ENCODE results near the gene PDLIM3.
A peak's percentile ranks its signal among the peaks of the same experiment; 100 is the strongest.
"Not testable (repeated sequence)": the region's sequence is repeated elsewhere in the genome, so short reads cannot be mapped to it uniquely, and the experiment has no call there.

Gene PDLIM3, protein sequence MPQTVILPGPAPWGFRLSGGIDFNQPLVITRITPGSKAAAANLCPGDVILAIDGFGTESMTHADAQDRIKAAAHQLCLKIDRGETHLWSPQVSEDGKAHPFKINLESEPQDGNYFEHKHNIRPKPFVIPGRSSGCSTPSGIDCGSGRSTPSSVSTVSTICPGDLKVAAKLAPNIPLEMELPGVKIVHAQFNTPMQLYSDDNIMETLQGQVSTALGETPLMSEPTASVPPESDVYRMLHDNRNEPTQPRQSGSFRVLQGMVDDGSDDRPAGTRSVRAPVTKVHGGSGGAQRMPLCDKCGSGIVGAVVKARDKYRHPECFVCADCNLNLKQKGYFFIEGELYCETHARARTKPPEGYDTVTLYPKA

DNA sequence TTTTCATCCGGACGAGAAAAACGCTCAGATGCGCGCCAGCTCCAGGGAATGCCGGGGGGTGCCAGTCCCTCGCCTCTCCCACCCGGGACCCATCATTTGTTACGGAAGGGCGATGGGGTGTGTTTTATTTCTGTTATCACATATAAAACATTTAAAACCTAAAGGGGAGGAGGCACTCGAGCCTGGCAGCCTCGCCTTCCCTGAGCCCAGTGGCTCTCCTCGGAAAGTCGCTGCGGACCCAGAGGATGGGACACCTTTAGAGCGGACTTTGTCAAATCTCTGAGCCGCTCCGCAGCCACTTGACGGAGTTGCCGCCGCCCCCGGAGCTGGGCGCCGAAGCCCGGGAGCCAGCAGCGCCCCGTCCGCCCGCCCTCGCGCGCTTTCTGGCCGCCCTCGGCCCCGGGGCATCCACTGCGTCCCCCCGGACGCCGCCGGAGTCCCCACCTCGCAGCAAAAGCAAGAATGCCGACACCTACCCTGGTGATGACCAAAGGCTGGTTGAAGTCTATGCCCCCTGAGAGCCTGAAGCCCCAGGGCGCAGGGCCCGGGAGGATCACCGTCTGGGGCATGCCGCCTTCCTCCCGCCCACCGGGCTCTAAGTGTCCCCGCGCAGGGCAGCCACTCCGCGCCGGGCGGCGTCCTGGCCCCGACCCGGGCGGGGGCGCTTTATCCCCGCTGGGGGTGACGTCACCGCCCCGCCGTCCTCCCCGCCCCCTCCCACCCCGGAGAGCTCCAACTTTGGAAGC, at the start of gene PDLIM3:
Gene PDLIM3, minus strand, starts transcription at position 642 of the 746 bp plus-strand sequence. Its CDS starts 73 bp downstream, at position 569.
- DNase-seq (ENCODE audit: low read depth in 2 of 2): peak in 1 of 2 experiments; percentile 4

DNA sequence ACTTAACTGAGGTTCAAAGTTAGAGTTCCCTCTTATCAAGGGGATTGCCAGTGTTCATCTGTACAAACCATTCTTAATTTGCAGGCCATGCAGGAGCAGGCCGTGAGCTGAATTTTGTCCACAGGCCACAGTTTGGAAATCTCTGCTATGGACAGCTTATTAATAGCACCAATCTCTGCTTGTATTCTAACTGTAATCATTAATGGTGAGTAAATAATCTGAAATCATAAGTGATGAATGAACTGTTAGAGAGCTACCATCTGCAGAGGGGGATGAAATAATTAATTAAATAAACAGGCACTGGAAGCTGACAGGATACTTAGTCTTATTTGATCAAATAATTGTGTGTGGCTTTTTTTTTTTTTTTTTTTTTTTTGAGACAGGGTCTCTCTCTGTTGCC, 48.5 kb upstream of the PDLIM3 start:
- DNase-seq (ENCODE audit: low read depth in 2 of 2): no peak

DNA sequence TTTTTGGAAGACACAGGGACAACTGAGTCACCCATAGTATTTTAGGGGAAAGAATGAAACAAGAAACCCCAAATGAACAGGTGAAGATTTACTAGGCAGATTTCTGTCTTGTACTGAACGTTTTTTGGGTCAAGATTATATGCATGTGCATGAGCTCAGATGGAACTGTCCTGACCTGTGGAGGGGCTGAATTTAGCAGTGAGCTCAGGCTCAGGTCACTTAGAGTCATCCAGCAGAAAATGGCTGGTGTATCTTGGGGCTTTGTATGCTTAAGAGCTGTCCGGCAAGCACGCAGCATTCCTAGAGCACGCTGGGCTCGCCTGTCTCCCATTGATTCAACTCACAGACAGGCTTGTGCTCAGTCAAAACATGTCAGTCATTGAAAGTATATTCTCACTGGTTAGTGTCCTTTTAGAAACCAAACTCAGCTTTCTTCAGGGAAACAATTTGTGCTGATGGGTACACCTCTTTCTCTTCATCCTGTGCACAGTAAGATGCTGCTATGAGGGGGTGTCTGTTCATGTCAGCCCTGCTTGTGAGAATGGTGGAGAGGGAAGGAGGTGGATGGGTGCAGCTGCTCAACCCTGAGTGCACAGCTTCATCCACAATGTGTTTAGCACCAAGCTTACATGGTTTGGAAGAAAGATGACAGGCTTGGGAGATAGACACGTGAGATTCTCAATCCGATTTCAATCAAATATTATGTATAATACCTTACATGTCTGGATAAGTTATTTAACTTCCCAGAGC, 47.5 kb upstream of the PDLIM3 start:
- DNase-seq (ENCODE audit: low read depth in 2 of 2): no peak

DNA sequence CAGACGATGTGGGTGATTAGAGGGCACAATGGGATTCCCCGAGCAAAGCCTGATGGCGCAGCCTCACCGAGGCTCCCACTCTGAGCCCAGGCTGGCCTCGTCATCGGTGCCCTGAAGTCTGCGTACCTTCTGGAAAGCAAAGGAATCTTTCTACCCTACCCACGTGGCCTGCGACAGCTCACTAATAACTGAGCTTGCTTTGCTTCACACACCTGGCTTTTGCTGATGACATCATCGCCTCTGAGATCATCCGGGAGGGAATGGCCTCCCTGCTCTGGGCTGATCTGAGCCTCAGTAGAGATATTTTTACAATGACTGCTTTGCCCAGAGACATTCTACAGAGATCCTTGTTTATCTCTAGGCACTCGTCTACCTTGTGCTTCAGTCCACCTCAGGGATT, 45.4 kb upstream of the PDLIM3 start:
- no peak for DNase-seq (ENCODE audit: low read depth in 2 of 2)

DNA sequence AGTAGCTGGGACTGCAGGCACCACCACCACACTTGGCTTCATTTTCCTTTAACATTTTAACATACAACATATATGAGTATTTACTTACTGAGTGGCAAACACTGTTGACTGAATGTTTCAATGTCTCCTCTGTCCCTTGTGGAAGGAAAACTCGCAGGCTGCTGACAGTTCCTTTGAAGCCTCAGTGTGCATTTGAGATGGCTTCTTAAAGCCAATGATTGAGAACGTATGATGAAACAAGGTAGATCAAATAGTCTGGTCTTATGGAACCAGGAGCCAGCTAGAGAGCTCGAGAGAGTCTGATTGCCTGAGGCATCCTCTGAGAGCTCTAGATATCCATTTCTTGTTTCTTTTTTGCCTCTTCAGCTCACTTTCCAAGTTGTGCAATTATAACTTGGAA, 43.0 kb upstream of the PDLIM3 start:
- DNase-seq (ENCODE audit: low read depth in 2 of 2): no peak

DNA sequence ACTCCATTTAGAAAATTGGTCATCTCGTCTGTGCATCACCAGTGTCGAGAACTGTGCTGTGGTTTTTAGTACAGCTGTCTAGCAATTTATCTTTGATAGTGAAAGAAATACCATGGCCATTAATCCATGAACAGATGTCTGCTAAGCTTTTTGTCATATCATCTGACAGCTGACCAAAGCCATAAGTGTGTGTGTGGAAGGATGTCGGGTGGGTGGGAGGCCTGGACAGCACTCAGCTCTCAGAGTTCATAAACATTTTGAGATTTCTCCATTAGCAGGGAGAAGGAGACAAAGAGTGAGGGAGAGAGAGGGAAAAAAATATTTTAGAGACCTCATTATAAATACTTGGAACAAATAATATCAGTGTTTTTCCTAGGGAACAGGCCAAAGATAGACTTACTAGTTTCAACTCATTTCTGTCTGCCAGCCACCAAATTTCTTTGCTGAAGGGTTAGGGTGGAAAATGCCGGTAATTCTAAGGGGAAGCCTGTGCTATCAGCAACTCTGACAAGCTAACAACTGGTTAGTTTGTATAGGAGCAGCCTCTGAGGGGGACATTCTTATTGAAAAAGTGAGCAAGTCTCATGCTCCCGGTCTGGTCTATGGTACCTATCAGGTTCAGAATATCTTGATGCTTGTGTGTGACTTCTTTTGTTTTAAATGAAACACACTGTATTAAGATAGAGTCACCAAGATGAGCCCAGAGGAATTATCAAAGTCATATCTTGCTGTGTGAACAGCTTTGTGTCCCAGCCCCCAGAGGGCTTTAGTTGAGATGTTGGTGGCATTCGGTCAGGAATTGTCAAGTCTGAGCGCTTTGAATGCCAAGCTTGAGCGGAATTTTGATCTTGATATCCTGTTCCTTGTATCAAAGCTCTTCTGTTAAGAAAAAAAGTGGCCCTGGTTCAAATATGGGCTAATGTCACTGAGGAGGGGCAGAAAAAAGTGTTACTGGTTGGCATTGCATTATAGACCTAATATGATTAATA, 41.9 kb upstream of the PDLIM3 start:
- DNase-seq (ENCODE audit: low read depth in 2 of 2): no peak

DNA sequence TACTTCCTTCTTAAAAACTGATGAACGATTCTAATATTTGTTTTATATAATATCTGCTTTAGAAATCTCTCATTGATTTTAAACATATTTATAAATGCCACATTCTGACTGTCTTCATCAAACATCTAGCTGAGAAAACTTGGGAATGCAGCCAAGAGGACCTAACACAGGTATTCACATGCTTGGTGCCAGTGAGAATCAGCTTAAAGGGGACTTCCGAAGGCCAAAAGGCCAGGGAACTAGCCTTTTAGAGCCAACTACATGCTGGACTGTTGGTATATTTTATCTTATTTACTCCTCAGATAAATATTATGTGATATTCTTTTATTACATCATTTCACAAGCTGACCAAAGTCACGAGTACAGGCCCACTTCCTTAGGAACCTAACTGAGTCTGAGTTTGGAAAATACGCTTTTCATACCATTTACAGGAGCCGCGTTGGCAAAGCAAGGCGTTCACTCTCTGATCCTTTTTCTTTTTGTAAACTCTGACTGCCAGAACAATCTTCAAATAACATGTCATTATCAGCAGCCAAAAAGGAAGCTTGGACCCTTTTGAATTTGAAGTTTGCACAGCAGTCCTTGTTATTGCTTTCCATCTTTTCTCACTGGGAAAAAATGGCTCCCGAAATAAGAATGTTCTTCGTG, 41.1 kb upstream of the PDLIM3 start:
- no peak for DNase-seq (ENCODE audit: low read depth in 2 of 2)

DNA sequence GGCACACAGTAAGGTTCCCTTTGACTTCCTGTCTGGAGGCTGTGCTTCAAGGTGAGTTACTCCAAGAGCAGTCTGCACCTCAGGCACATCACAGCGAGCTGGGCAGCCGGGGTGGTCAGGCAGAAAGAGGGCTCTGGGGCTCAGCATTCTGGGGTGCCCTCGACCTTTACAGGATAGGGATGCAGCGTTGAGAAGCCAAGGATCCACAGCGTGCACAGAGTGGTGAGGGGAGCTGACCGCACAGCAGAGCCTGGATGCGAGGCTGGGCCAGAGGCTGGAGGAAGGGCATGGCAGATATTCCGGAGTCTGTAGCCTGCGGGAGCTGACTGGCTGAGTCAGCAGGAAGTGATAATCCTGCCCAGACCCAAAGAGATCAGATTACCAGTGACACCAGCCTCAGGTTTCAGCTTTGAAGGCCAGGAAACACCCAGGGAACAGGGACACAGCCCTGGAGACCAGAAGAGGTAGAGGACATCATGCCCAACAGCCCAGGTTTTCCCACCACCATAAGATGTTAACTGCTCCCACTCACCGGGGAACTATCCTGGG, 38.4 kb upstream of the PDLIM3 start:
- DNase-seq (ENCODE audit: low read depth in 2 of 2): no peak

DNA sequence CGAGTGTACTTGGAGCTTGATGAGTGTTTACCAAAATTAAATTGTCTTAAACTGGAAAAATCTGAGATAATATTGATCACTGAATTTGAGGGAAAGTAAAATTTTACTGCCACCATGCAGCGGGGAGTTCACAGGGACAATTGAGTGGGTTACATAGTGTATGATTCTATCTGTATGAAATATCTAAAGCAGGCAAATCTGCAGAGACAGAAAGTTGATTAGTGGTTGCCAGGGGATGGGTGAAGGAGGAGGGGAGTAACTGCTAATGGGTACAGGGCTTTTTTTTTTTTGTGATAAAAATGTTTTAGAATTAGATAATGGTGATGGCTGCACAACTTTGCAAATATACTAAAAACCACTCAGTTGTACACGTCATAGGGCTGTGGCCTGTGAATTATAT, 35.4 kb upstream of the PDLIM3 start:
- no peak for DNase-seq (ENCODE audit: low read depth in 2 of 2)

DNA sequence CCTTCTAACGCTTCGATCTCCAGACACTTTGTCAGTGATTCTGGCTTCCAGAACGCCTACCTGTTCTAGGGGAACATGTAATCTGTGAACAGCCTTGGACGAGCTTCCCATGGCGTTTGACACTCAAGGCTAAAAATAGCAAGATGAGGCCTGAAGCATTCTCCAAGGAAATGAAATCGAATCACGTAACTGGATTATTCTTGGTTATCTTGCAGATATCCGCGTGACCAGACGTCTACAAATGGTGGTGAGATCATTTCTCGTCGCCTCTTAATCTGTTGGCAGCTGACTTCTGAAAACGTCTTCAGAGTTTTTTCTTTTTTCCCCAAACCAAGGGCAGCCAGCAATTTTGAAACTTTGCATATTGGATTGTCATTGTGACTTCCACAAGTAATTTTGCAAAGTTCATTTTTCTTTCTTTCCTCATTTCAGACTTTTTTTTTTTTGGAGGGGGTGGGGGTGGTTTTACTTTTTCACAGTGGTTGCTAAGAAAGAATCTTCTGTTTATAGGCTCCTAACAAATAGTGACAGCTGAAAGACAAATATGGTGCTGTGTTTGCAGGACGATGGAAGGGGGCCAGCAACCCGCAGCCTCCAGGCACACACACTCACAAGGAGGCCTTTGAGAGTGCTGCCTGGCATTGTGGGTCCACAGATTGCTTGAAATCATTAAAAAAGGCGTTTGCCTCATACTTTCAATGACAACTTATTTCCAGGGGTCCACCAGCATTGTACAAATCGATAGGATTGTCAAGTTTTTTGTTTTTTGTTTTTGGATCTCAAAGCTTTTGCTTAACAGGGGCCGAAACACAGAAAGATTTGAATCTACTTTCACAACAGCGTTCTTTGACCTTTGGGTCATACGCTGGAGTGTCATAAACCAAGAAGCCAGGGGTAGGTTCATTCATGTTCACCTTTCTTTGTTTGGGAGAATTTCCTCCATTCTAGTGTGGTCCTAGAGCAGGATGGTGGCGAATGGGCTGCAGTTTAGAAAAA, 32.4 kb upstream of the PDLIM3 start:
- DNase-seq (ENCODE audit: low read depth in 2 of 2): no peak

DNA sequence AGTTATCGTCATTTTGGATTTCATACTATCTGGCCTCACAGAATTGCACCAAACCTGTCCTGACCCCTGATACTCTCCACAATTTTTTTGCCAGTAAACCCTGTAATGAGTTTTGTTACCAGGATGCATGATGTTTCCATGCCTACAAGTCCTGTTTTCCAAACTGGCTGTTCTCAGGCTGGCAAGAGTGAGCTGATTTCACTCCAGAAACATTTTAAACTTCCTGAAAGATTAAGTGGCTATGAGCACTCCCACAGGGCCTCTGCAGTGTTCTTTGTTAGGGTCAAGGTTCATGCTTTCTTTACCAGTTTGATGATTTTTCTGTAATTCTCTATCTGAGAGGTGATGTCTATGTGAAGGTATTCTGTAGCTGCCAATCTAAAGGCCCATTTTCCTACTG, 31.7 kb upstream of the PDLIM3 start:
- no peak for DNase-seq (ENCODE audit: low read depth in 2 of 2)

DNA sequence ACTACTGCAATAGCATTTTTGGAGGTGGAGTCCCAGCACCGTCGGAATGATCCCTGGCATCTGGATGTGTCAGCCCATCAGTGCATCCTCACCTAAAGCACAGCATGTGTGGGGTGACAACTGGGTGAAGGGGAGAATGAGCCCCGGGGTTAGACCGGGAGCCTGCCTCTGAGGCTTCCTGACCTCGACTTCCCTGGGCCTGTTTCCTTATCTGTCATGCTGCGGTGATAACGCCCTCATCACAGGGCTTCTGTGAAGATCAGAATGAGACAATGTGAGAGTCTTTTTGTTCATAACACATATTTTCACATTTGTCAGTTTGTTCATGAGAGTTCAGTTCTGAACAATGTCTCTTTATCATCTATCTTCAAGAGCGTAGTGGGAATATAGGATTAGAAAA, 31.1 kb upstream of the PDLIM3 start:
- no peak for DNase-seq (ENCODE audit: low read depth in 2 of 2)

DNA sequence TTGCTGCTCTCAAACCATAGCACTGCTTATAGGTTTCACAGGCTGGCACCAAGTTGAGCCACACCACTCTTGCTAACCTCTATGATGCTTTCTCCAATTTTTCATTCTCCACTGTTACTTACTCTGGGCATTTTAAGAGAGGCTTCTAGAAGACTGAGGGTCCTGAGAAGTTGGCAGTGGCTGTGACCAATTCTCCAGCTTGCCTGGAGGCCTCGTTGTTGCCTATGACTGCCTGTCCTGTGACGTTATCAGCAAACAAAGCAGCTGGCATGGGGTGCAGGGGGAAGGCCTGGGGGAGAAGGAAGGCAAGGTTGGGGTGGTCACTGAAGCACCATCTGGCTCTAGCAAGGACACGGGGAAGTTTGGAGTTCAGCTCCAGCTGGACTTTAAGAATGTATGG, 30.4 kb upstream of the PDLIM3 start:
- no peak for DNase-seq (ENCODE audit: low read depth in 2 of 2)

DNA sequence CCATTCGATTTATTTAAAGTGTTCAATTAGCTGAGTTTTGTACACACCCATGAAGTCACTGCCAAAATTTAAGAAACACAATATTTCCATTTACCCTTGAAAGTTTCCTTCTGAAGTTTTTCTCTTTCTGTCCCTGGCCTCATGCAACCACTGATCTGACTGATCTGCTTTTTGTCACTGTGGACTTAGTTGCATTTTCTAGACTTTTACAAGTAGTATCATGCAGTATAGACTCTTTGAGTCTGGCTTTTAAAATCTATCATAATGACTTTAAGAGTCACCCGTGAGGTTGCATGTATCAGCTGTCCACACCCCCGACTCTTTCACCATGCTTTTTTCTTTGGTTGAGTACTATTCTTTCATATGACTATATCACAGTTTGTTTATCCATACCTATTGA, 29.0 kb upstream of the PDLIM3 start:
- no peak for DNase-seq (ENCODE audit: low read depth in 2 of 2)

DNA sequence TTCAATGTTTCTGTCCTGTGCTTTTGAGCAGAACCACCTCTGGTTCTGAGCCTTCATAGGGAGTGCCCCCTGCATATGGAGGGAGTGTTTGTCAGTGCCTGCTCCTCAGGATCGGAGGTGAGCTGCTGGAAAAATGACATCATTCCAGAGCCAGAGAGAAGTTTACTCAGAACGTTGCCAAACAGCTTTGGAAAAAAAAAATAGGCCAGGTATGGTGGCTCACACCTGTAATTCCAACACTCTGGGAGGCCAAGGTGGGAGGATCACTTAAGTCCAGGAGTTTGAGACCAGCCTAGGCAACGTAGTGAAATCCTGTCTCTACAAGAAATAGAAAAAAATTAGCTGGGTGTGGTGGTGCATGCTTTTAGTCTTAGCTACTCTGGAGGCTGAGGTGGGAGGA, 27.2 kb upstream of the PDLIM3 start:
- DNase-seq (ENCODE audit: low read depth in 2 of 2): no peak

DNA sequence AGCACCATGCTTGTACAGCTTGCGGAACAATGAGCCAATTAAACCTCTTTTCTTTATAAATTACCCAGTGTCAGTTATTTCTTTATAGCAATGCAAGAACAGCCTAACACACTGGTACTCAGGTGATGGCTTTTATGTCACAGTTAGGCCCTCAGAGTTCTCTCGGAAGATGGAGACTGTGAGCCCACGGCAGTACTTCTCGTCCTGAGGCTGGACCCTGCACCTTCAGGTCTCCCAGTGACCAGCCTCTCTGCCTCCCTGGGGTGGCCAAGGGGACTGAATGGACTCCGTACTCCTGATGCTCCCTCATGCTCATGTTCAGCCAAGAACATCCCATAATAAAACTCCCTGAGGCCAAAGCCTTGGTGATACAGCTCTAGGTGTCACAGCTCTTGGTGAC, 25.0 kb upstream of the PDLIM3 start:
- DNase-seq (ENCODE audit: low read depth in 2 of 2): no peak

DNA sequence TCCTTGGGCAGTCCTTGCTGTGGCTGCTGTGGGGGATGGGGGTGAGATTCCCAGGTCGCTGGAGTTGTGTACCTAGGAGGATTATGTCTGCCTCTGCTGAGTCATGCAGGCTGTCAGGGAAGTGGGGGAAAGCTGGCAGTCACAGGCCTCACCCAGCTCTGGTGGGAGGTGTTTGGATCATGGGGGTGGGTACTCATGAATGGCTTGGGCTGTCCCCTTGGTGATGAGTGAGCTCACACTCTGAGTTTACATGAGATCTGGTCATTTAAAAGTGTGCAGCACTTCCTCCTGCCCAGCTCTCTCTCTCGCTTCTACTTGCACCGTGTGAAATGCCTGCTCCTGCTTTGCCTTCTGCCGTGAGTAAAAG, 24.6 kb upstream of the PDLIM3 start:
- DNase-seq (ENCODE audit: low read depth in 2 of 2): no peak

DNA sequence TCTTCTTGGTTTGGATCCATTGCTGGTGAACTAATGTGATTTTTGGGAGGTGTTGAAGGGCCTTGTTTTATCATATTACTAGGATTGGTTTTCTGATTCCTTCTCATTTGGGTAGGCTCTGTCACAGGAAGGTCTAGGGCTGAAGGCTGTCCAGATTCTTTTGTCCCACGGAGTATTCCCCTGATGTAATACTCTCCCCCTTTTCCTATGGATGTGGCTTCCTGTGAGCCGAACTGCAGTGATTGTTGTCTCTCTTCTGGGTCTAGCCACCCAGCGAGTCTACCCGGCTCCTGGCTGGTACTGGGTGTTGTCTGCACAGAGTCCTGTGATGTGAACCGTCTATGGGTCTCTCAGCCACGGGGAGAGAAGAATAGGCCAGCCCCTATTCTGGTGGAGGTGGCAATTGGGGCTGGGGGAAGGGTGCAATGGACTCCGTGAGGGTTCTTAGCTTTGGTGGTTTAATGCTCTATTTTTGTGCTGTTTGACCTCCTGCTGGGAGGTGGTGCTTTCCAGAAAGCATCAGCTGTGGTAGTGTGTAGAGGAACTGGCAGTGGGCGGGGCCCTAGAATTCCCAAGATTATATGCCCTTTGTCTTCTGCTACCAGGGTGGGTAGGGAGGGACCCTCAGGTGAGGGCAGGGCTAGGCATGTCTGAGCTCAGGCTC, 24.1 kb upstream of the PDLIM3 start:
- not testable (repeated sequence) for DNase-seq (ENCODE audit: low read depth in 2 of 2)

Measured in stimulated activated CD4-positive, alpha-beta T cell treated with anti-CD3 and anti-CD28 coated beads, Interleukin-12 subunit alpha, Interleukin-12 subunit beta, amount 100 ng/mL, for 24 hours (primary cell).